GM12874 (cell line): Measurements from ENCODE around the gene INMT.

ENCODE experiments used
- CTCF ChIP-seq: IDR thresholded peaks from 2 replicates; pipeline ENCODE4 v1.5.1; 2011; ENCODE audit warnings: low read depth, mild to moderate bottlenecking, control low read depth, low read length, moderate library complexity; ENCODE audit not compliant: insufficient read depth

Gene INMT

GRCh38 chr7:30707391-30708357 is 44.3 kb upstream of the INMT start:
- no peak for TF ChIP-seq CTCF

GRCh38 chr7:30708412-30708811 is 43.5 kb upstream of the INMT start:
- TF ChIP-seq CTCF: no peak

- no peak for TF ChIP-seq CTCF
These were observed 43.0 kb upstream of the INMT start for GRCh38 chr7:30708983-30709382.

GRCh38 chr7:30709549-30709948 is 42.4 kb upstream of the INMT start:
- no peak for TF ChIP-seq CTCF

GRCh38 chr7:30710669-30711068 is 41.3 kb upstream of the INMT start:
- TF ChIP-seq CTCF: no peak

- TF ChIP-seq CTCF: no peak
These were observed 38.5 kb upstream of the INMT start for GRCh38 chr7:30713392-30713791.

- TF ChIP-seq CTCF: no peak
These were observed 37.8 kb upstream of the INMT start for GRCh38 chr7:30714129-30714528.
